Measurements from ENCODE around the gene AP1M2.

AP1M2 gene

DNA sequence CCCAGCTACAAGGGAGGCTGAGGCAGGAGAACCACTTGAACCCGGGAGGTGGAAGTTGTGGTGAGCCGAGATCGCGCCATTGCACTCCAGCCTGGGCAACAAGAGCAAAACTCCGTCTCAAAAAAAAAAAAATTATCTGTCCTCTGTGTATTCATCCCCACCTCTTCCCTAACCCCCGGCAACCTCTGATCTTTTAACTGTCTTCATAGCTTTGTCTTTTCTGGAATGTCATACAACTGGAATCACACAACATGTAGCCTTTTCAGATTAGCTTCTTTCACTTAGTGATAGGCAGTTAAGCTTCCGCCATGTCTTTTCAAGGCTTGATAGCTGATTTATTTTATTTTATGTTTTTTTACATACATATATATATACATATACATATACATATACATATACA lies 61.5 kb downstream of the AP1M2 start:
- no peak for TF ChIP-seq CTCF (IDR thresholded peaks at IDR 0.05; ENCODE audit: control insufficient read depth, extremely low read depth, insufficient read depth)
- H3K4me3 ChIP-seq (ENCODE audit: low read depth, low read length): no peak overlapping the region
- DNase-seq (ENCODE audit: low read depth): no peak

- DNase-seq (ENCODE audit: low read depth): no peak
- no peak overlapping the region for H3K4me3 ChIP-seq (ENCODE audit: low read depth, low read length)
- no peak for TF ChIP-seq CTCF (IDR thresholded peaks at IDR 0.05; ENCODE audit: control insufficient read depth, extremely low read depth, insufficient read depth)
Measured at GRCh38 chr19:10523135-10523636, 63.9 kb downstream of the AP1M2 start.

All from LNCaP clone FGC (cell line).